ENCODE results near the gene CMTM6.

DNA sequence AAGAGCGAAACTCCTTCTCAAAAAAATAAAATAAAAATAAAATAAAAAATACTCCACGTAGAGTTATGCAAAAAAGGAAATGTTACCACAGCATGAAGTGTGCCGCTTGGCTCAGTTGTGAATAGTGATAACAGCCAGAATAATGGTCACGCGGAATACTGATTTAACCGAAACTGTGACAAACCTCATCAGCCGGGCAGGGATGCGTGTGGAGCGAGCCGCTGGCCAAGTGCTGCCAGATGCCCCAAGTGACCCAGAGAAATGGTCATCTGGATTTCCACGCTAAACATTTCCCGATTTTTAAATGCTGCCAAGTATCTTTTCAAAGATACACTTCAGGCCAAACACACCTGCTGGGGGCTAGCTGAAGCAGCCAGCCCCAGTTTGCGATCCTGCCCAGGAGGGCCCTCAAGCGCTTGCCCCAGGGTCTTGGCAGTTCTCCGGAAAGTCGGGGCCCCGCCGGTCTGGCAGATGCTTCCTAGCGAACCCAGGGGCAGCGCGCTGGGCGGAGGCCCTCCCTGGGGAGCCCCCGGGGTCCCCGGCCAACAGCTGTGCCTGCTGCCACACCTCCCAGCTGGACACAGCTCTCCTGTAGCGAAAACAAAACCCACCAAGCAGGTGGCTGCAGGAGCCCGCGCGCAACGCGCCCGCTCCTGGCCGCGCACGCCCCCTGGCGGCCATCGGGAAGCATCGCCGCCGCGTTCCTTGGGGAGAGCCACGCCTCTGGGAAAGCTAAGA is 35.1 kb downstream of the CMTM6 start:
- TF ChIP-seq RAD21 (IDR thresholded peaks at IDR 0.05; ENCODE audit: low read depth), result peak; percentile 87
- no peak for TF ChIP-seq FOXM1 (IDR thresholded peaks at IDR 0.05; ENCODE audit: borderline replicate concordance, low read depth)
- TF ChIP-seq EP300 (IDR thresholded peaks at IDR 0.05; ENCODE audit: borderline replicate concordance), result no peak
- TF ChIP-seq, protein P1, sequence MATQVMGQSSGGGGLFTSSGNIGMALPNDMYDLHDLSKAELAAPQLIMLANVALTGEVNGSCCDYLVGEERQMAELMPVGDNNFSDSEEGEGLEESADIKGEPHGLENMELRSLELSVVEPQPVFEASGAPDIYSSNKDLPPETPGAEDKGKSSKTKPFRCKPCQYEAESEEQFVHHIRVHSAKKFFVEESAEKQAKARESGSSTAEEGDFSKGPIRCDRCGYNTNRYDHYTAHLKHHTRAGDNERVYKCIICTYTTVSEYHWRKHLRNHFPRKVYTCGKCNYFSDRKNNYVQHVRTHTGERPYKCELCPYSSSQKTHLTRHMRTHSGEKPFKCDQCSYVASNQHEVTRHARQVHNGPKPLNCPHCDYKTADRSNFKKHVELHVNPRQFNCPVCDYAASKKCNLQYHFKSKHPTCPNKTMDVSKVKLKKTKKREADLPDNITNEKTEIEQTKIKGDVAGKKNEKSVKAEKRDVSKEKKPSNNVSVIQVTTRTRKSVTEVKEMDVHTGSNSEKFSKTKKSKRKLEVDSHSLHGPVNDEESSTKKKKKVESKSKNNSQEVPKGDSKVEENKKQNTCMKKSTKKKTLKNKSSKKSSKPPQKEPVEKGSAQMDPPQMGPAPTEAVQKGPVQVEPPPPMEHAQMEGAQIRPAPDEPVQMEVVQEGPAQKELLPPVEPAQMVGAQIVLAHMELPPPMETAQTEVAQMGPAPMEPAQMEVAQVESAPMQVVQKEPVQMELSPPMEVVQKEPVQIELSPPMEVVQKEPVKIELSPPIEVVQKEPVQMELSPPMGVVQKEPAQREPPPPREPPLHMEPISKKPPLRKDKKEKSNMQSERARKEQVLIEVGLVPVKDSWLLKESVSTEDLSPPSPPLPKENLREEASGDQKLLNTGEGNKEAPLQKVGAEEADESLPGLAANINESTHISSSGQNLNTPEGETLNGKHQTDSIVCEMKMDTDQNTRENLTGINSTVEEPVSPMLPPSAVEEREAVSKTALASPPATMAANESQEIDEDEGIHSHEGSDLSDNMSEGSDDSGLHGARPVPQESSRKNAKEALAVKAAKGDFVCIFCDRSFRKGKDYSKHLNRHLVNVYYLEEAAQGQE (IDR thresholded peaks at IDR 0.05; ENCODE audit: low read depth), result no peak
- TF ChIP-seq NFIC (IDR thresholded peaks at IDR 0.05), result no peak; the same call in 1 of the 2 replicates
- TF ChIP-seq, protein P2, sequence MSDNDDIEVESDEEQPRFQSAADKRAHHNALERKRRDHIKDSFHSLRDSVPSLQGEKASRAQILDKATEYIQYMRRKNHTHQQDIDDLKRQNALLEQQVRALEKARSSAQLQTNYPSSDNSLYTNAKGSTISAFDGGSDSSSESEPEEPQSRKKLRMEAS (IDR thresholded peaks at IDR 0.05), result peak; percentile 30; the same call in 1 of the 2 replicates
- TF ChIP-seq YY1 (IDR thresholded peaks at IDR 0.05; ENCODE audit: low read depth), result no peak
- TF ChIP-seq TAF1 (IDR thresholded peaks at IDR 0.05; ENCODE audit: low read depth), result no peak
- TF ChIP-seq TEAD4 (IDR thresholded peaks at IDR 0.05), result no peak
- no peak for TF ChIP-seq CEBPB (IDR thresholded peaks at IDR 0.05)
- TF ChIP-seq, protein P3, sequence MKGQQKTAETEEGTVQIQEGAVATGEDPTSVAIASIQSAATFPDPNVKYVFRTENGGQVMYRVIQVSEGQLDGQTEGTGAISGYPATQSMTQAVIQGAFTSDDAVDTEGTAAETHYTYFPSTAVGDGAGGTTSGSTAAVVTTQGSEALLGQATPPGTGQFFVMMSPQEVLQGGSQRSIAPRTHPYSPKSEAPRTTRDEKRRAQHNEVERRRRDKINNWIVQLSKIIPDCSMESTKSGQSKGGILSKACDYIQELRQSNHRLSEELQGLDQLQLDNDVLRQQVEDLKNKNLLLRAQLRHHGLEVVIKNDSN (IDR thresholded peaks at IDR 0.05), result no peak
- no peak for TF ChIP-seq EGR1 (IDR thresholded peaks at IDR 0.05)
- 0 out of 2 replicates have a peak, but pooled peaks have one; percentile 33 for TF ChIP-seq ZBTB7A (IDR thresholded peaks at IDR 0.05; ENCODE audit: low read depth)
